GM18520 (cell line): ENCODE measurements around the gene LCN15.

ENCODE experiments used
- ATAC-seq: cut with Tn5 transposase; IDR thresholded peaks from one replicate; pipeline ENCODE4 v1.9.1; 2021; ENCODE audit not compliant: unreplicated experiment

LCN15 gene

DNA sequence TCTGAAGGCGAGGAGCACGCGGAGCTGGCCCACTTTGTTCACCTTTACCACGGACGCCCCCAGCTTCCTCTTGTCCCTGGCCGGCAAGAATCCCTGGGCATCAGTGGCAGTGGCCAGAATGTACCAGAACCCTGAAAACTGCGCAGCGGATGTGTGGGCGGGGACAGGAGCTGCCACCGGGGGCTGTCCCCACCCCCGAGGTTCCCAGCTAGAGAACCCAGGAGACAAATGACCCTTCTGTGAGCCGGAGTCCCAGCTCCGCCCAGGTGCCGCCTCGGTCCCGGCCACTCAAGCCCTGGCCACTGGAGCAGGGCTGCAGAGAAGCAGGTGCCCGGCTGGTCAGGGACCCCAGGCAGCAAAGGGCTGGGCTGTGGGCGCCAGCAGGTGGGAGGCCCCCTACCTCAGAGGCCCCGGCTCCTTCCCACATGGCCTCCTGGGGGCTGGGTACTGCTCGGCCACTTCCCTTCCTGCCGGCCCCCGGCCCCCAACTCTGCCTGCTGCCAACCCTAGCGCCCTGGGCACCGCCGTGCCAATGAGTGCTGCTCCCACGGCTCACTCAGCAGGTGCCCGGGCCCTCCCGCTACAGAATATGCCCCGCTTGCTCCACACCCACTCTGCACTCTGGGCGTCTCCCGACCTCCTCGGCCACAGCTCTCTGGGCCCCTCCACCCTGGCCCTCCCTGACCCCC, 22.3 kb downstream of the LCN15 start:
- ATAC-seq: no peak

DNA sequence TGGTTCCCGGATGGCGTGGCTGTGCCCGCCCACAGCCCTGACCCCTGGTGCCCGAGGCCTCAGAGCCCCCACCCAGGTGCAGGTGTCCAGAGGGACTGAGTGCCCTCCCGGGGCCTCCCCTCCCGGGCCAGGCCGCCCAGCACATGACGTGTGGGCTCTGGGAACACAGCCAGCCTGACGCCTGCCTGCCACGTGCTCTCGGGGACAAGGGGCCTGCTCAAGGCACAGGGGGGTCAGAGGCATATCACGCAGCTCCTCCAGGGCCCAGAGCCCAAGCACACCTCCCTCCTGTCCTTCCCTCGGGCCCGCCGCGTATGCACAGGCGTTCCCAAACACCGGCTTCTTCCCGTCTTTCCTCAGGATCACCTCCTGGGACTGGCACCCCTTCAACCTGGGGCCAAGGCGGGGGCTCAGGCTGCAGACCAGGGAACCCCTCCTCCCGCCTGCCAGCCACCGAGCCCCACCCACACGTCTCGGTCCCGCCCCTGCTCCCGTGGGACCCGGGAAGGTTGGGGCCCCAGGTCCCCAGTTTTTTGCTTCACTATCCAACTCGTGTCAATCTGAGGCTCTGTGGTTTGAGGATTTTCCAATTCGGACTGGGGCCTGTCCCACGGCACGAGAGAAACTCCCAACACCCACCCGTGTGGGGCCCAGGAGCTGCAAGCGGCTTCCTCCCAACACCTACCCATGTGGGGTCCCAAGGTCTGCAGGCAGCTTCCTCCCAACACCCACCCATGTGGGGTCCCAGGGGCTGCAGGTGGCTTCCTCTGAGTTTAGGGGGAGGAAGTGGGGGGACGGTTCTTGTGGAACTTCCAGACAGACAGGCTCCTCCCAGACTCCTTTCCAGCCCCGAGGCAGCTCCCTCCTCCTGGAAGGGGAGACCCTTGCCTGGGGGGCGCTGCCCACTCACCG, 23.1 kb downstream of the LCN15 start:
- no peak for ATAC-seq

DNA sequence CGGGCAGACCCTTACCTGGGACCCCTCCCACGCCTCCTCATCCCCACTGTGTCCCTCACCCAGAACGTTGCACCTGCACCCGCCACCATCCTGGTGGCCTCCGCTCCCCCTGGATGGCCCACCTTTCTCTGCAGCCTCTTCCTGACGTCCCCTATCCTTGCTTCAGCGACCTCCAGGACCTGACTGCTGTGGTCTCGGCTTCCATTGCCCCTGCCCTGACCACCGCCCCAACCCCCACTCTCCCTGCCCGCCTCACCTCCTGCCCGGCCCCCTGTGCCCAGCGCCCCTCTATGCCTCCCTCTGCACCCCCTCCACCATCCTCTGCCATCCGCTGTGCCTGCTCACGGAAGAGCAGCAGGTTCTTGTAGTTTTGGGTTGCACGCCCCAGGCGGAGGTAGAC, 23.8 kb downstream of the LCN15 start:
- ATAC-seq: no peak

DNA sequence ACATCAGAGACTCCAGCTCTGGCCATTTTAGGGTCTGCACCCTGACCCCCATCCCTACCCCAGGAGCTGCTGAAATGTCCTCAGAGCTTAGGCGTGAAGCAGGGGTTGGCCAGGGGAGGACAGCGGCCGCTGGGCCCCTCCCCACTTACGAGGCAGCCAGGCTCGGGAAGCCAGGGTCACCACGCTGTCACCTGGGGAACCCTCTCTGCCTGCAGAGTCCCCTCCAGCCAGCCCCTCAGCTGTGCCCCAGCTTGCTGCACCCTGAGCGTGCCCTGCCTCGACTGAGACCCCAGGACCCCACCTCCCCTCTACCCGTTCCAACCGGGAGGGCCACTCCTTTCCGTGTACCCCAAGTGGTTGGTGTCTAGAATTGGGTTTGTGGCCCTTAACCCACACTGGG, 24.2 kb downstream of the LCN15 start:
- no peak for ATAC-seq

DNA sequence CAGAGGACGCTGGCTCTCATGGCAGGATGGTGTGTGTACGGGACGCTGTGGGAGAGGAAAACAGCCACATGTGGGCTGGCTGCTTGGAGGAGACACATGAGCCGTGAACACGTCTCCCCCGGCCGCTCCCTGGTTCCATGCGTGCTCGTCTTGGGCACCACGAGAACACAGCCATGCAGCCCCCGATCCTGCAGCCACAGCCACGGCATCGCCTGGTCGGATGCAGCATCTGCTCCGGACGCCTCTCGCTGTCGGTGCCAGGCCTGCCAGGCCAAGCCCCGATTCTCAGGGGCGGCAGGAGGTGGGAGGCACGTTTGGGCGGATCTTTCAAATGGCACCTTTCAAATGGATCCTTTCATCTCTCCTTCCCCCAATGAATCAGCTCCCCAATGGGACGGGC, 24.8 kb downstream of the LCN15 start:
- ATAC-seq: no peak

DNA sequence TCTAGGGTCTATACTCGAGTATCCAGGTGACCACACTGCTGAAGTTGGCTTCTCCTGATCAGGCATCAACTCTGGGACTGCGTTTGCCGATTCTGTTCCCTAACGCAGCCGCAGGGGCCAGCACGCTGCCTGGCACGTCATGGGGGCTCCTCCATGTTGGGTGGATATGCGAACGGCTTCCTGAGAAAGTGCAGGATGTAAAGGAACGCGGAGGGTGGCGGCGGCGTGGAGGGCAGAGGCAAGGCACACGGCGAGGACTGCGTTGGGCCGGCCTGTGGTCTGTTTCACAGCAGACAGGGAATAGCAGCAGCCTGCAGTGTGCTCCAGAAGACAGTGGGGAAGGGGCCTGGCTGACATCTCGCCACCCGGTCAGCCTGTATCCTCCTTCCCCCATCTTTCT, 25.4 kb downstream of the LCN15 start:
- no peak for ATAC-seq

DNA sequence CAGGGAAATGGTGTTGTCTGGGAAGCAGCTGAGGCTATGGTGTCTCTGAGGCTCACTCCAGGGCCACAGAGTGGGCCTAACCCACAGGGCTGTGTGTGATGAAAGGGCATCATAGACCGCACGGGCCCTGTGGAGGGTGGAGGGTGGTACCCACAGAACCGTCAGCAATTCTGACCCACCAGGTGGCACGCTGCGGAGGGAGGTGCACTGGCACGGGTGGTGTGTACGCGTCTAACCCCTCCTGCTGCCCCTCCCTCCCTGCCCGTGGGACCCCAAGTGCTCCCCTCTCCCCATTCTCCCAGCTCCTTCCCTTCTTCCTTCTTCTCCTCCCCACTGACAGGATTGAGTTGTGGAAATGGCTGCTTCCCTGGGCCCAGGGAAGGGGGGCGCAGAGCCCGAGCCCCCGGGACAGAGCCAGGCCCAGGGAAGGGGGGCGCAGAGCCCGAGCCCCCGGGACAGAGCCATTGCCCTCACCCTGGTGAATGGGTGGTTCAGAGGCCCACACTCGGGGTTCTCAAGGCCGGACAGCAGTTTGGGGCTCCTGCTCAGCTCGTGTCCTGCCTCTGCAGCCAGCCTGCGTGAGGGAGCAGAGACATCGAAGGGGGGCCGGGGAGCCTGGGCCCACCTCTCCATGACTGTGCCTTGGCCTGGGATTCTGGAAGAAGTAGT, 28.4 kb downstream of the LCN15 start:
- no peak for ATAC-seq

DNA sequence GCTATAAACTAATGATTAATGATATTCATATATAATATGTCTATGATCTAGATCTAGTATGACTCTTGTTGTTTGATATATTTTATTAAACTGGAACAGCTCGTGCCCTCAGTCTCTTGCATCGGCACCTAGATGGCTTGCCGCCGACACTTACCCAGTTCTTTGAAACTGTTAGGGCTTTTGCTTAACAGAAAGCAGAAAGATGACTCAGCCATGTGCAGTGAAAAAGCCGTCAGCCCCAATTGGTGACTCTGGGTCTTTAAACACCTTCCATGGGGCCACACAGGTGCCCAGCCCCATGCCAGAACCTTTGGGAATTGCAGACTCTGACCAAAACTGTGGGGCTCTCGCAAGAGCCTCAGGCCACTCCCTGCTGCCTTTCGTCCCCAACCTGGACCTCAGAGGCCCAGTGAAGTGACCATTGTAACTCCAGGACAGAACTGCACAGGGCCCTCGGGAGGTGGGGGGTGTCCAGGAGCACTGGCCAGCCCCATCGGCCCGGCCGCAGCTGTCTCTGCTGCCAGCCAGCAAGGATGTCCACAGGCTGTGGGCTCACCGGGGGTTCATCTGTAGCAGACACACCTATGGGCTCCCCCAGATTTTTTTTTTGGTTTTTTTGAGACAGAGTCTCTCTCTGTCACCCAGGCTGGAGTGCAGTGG, 29.4 kb downstream of the LCN15 start:
- ATAC-seq: no peak

DNA sequence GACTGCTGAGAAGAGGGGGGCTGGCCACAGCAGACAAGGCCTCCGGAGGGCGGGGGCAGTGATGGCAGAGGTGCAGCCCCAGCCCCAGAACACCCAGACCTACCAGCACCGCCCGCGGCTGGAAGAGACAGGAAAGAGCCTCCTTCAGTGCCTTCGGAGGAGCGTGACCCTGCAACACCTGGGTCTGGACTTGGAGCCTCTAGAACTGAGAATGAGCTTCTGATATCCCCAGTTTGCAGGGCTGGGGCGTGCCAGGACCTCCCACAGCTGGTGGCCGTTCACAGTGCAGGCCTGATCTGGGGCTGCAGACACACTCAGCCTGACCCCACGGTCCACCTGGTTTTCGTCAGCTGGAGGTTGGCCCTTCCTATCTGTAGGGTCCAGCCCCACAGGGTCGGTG, 30.7 kb downstream of the LCN15 start:
- ATAC-seq: no peak

DNA sequence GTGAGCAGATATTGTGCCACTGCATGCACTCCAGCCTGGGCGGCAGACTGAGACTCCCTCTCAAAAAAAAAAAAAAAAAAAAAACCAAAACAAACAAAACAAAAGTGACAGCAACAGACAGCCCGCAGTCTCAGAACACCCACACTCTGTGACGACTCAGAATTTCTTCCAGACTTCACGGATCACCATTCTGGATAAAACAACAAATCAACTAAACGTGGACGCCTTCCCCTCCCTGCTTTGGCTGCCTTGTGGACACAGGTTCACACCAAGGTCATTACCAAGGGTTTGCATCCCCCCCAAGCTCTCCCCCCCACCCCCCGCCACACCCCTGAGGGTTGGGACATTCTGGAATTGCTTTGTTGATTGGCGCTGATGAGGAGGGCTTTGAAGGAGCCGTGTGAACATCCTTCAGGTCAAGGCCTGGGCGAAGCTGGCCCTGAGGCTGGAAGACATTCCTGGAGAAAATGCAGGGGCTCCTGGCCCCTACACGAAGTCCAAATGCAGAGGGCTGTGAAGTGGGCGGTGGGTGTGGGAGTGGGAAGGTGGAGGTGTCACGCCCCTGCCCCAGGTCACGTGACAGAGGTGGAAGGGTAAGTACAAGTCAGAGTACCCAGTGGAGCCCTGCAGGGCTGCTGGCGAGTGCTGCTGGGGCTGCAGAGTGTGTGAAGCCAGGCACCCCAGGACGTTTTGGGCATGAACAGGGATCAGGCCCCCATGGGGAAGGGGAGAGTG, 31.7 kb downstream of the LCN15 start:
- no peak for ATAC-seq

DNA sequence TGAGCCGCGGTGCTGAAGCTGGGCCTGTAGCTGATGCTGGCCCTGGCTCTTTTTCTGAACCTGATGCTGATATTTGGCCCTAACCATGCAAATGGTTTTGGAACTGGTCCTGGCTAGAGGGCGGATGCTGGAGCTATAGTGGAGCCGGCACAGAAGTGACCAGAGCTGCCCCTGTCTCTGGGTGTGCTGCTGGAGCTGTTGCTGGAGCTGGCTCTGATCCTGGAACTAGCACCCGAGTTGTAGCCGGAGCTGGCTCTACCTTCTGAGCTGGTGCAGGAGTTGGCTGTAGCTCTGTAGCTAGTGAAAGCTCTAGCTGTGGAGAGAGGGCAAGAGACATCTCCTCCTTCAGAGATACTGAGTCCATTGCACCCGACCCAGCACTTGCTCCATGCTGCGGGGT, 34.4 kb downstream of the LCN15 start:
- ATAC-seq: no peak

DNA sequence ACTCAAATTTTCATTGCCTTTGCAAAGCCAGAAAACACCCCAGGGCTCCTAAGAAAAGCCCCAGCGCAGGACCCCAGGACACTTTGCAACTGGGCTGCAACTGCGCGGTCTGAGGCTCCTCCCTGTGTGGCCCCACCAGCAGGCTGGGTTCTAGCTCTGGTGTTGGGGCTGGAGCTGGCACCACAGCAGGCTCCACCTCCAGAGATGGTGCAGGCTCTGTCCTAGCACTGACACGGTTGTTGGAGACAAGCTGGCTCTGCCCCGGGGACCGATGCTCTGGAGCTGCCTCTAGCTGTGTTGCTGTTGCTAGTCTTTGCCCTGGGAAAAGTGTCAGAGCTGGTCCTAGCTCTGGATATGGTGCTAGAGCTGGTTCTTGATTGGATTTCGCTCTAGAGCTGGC, 35.2 kb downstream of the LCN15 start:
- ATAC-seq: no peak

DNA sequence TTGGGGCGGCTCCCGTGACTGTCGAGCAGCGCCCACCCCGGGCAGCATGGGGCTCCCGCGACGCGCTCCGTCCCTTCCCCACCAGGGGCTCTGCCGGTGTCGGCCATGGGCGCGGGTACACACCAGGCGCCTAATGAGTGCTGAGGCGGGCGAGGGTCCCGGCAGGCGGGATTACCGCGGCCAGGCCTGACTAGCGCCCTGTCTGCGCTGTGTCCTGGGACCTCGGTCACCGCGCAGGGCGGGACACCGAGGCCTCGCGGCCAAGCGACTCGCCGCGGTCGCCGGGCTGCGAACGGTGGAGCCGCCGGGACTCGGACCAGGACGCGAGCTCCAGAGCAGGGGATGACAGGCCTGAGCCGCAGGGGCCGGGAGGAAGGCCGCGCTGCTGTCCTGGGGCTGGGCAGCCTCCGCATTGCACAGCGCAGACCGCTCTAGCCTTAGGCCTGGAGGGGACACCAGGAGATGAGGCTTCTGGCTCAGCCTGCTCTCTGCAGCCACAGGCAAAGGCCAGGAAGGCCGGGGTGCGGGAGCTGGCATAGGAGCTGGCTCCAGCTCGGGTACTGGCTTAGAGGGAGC, 35.7 kb downstream of the LCN15 start:
- peak; percentile 5 for ATAC-seq

DNA sequence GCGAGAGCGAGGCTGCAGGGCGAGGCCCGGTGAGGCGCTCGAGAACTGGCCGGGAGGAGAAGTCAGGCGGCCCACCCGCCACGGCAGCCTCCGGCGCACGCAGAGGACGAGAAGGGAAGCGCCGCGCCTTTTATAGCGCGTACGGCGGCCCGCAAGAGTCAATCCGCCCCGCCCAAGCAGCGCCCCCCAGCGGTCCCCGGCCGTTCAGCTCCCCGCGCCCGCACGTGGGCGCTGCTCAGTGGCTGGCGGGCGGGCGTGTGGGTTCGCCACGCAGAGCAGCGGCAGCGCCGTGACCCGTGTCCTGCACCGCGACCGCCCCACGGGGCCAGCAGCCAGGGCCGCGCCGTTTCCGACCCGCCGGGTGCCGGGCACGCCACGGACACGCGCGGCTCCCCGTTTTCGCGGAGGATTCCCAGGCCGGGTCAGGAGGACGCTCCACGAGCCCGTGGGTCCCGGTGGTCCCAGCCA, 36.2 kb downstream of the LCN15 start:
- peak; percentile 67 for ATAC-seq

DNA sequence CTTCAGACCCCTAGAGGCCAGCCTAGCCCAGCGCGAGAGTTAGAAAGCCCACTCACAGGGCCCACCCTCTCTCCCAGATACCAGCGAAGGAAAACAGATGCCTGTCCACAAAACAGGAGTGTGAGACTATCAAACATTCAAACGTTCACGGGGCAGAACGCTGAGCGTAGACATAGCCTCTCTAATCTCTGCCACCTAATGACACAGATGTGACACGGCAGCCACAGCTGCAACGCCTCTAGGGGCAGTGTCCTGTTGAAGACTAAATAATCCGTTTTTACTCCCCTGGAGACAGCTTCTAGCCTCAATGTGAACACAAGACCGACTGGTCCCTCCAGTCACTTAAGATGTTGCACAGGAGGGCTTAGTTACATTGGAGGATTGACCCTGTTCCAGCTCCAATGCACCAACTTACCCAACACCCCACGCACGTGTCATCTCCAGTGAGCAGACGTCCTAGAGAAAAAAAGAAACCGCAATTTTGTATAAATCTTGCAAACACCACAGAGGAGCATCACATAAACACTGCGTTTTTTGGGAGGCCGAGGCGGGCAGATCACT, 37.6 kb downstream of the LCN15 start:
- ATAC-seq: no peak

DNA sequence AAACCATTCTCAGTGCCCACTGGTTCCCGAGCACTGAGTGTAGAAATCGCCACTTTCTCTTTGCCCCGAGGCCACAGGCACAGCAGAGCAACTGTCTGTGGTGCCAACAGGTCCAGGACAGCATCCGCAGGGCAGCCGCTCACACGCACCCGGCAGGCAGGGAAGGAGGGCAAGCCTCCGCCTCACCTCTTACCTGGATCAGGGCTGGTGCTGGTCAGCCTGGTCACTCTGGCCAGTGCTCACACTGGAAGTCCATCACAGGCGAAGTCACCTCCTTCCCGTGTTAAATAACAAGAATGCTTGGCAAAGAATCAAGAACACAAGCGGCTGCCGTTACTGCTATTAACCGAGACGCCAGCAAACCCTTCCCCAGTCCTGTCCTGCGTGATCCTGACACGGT, 38.2 kb downstream of the LCN15 start:
- no peak for ATAC-seq

DNA sequence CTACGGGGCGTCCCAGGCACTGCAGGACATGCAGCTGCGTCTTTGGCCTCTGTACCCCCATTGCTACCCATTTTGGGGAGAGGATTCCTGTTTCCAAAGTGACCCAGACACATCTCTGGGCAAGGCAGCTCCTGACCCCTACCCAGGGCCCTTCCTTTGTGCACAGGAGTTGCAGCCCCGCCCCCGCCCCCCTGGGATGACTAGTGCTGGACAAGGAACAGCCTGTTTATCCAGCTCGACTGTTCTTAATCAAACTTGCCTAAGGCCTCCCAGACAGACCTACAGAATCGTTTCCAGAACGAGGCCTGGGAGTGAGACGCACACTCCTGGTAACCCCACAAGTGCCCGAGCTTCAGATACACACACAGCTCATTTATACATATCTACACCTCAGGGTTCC, 38.7 kb downstream of the LCN15 start:
- ATAC-seq: no peak

DNA sequence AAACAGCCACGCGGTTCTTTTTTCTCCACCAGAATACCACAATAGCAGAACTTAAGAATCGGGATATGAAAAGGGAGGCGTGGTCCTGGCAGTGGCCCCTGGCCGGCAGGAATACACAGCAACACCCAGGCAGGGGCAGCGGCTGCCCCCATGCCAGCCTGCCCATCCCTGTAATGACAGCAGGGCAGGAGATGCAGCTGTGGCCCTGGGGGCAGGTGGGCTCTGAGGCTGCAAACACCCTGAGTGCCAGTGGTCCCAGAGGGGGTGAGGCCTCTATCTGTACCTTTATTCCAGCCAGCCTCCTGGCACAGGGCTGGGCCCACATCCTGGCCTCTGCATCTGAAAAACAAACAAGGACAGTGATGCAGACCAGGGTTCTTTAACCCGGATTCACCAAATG, 39.5 kb downstream of the LCN15 start:
- no peak for ATAC-seq

DNA sequence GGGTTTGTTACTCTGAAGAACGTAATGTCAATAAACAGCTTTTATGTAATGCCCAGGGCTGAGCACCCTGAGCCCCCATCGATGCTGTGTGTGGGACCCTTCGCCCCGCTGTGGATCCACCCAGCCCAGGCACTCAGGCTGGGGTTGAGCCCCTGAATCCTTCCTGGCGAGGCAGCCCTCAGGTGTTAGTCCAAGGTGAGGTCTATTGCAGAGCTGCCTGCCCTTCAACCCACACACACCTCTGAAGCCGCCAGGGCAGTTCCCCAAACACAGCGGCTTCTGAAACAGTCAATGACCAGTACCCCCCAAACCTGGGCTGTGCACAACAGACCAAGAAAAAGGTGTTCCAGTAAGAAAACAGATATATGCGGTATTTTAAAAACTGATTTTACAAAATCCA, 40.3 kb downstream of the LCN15 start:
- no peak for ATAC-seq

DNA sequence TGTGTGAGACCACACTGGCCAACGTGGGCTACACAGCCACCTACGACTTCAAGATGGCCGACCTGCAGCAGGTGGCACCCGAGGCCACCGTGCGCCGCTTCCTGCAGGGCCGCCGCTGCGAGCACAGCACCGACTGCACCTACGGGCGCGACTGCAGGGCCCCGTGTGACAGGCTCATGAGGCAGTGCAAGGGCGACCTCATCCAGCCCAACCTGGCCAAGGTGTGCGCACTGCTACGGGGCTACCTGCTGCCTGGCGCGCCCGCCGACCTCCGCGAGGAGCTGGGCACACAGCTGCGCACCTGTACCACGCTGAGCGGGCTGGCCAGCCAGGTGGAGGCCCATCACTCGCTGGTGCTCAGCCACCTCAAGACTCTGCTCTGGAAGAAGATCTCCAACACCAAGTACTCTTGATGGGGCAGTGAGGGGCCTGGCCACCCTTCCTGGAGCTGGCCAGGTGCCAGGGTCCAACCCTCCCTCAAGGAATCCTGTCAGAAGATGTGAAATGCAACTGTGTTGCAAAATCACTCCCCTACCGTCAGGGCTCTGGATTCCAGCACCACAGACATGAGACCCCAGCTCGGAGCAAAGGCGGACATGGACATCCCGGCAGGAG, 40.8 kb downstream of the LCN15 start:
- no peak for ATAC-seq
